Measurements from ENCODE around the gene TMEM238L.

GRCh38 chr17:10803350-10803749 is 549 bp downstream of the TMEM238L start:
- no peak for TF ChIP-seq CTCF (conservative IDR thresholded peaks at IDR 0.05 in 1 of 2, IDR thresholded peaks at IDR 0.05 in 1 of 2; ENCODE audit: low read depth in 1 of 2, low read length in 2 of 2)
- TF ChIP-seq EZH2 (IDR thresholded peaks at IDR 0.05; ENCODE audit: low read length, missing control alignments) = no peak

All from fibroblast of lung (primary cell).